ENCODE measurements around the gene SOX13.

GRCh38 chr1:204076891-204077290, 4.0 kb downstream of the SOX13 start:
- TF ChIP-seq TAF1 (IDR thresholded peaks at IDR 0.05; ENCODE audit: low read depth, low read length), result no peak
- TF ChIP-seq POLR2AphosphoS5 (IDR thresholded peaks at IDR 0.05; ENCODE audit: low read depth, low read length), result no peak
